Hepatic stellate cell (primary cell): Measurements from ENCODE around the gene MRPL12.

Source experiments
- DNase-seq: peaks from one replicate; pipeline ENCODE4 v3.0.0; 2011; ENCODE audit warnings: low spot score

MRPL12 gene

DNA sequence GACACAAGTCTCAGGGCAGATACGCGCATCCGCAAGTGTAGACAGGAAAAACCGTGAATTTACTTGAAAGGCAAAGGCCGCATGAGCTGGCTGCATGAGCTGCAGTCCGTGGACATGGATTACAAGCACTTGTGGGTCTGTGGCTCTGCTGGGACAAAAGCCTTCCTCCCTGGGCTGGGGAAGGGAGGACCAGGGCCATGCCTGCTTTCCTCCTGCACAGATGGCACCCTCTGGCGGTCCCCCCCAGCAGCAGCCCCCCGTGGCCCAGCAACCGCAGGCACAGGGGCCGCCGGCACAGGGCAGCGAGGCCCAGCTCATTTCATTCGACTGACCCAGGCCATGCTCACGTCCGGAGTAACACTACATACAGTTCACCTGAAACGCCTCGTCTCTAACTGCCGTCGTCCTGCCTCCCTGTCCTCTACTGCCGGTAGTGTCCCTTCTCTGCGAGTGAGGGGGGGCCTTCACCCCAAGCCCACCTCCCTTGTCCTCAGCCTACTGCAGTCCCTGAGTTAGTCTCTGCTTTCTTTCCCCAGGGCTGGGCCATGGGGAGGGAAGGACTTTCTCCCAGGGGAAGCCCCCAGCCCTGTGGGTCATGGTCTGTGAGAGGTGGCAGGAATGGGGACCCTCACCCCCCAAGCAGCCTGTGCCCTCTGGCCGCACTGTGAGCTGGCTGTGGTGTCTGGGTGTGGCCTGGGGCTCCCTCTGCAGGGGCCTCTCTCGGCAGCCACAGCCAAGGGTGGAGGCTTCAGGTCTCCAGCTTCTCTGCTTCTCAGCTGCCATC, 1.7 kb upstream of the MRPL12 start:
- no peak for DNase-seq

DNA sequence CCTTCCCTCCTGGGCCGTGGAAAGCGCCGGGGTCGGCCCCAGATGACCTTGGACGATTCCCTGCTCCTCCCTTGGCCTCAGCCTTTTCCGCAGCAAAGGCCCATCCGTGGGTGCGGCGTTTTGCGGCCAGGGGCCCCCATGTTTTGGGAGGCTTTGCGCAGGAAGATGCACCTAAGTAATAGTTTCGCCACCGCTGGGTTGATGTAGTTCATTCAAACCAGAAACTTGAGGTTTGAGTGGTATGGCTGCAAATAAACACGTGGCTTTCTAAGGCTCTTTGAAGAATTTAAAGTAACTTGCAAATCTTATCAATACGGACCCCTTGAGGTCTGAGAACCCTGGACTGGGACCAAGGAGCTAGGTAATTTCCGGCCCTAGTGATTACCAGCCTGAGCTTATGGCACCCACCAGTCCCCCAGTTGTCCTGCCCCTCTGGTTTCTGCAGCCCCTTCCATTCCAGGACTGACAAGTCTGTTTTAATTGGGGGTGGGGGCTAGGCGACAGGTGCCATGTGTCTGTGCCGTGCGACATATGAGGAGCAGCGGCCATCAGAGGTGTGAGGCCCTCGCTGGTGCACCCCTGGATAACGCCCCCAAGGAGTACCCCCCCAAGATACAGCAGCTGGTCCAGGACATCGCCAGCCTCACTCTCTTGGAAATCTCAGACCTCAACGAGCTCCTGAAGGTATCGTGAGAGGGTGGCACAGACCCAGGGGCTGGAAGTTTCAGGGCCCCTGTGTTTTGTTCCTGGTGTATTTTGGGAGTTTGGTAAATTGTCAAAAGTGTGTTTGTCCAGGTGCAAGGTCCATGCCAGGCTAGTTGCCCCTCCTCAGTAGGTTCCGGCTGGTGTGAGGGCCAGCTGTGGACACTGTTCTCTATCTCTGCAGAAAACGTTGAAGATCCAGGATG, 834 bp downstream of the MRPL12 start:
- DNase-seq, result no peak

DNA sequence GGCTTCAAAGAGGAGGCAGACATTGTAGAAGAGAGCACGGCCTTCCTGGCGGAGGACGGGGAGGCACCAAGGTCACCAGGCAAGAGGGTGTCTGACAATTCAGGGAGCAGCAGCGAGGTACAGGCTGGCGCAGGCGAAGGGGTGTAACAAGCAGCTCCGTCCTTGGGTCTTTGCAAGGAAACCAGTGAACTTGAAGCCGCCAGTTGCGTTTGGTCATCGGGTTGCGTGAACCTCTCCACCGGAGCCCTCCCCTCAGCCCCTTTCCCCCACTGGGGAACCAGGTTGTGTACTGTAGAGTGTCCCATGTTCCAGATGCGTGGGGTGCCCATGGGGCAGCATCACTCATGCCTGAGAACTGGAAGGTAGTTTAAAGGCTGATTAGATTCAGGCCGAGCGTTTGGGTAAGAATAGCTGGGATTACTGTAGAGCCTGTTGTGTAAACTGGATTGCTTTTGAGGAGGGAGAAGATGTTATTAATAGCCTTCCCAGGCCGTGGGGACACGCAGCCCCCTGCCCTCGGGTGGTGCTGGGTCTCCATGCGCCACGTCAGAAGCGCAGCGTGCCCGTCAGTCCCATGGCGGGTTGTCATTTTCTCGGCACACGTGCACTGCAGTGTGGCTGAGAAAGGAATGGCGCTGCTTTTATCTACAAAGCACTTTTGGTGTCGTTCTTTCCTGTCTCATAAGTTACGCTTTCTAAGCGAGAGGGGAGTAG, 2.5 kb downstream of the MRPL12 start:
- no peak for DNase-seq

DNA sequence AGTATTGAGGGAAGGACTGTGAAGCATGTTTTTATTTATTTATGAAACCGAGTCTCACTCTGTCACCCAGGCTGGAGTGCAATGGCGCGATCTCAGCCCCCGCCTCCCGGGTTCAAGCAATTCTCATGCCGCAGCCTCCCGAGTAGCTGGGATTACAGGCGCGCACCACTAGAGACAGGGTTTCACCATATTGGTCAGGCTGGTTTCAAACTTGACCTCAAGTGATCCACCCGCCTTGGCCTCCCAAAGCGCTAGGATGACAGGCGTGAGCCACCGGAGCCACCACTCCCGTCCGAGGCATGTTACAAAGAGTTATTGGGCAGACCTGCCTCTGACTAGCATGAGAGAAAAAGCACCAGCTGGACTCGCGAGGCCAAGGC, 3.1 kb downstream of the MRPL12 start:
- no peak for DNase-seq

DNA sequence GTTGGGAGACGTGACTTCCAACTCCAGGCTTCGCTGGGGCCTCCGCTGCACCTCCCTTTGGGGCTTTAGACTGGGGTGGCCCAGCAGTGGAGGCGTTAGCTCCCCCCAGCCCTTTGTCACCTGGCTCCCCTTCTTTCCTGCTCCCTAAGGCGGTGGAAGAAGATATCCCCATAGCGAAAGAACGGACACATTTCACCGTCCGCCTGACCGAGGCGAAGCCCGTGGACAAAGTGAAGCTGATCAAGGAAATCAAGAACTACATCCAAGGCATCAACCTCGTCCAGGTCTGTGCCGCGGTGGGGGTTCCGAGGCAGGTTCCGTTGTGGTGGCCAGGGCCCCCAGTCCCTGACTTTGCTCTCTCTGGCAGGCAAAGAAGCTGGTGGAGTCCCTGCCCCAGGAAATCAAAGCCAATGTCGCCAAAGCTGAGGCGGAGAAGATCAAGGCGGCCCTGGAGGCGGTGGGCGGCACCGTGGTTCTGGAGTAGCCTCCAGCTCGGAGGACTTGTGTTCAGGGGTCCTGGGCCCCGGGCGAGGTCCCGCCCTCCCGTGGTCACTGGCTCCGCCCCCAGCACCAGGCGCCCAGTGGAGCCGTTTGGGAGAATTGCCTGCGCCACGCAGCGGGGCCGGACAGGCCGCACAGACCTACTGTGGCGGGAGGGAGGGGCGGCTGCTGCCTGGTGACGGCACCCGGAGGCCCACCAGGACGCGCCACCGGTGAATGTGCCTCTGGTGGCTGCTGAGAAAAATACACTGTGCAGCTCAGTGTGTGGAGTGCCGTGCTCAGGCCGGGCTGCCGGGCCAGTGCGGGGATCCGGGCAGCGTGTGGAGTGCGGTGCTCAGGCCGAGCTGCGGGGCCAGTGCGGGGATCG, 3.8 kb downstream of the MRPL12 start:
- DNase-seq, result no peak

DNA sequence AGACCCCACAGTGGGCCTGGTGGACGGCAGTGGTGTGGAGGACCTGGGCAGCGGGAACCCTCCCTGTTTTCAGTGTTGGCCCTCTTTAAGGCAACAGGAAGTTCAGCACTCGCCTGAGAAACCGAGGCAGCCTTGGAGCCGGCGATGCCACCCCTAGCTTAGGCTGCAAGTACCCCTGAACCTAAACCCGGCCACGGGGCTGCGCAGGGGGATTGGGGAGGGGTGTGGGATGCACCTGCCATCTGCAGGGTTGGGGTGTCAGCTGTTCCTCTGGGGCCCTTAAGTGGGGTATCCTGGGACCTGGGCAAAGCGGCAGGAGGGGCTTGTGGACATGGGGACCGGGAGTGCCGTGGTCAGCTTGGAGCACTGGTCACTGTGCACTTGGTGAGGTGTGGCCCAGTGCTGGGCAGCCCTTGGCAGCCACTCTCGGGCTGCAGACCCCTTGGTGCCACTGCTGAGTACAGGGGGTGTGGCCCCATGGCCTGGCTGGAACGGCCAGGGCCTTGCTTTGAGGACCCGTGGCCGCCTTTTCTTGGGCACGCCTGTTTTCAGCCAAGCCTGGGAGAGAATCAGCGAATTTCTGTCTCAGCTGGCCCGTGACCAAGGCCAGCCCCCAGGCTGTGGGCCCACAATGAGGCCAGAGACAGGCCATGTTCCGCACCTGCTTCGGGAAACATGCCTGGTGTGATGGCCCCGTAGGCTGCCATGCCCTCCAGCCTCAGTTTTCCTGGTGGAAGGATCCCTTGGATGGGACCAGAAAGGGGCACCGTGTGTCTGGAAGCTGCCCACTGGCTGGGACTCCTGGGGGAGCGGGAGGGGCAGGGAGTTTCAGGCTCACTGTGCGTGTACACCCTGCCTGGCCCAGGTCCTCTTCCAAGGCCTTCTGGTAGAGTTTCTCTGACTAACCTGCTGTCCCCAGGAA, 4.8 kb downstream of the MRPL12 start:
- no peak for DNase-seq

DNA sequence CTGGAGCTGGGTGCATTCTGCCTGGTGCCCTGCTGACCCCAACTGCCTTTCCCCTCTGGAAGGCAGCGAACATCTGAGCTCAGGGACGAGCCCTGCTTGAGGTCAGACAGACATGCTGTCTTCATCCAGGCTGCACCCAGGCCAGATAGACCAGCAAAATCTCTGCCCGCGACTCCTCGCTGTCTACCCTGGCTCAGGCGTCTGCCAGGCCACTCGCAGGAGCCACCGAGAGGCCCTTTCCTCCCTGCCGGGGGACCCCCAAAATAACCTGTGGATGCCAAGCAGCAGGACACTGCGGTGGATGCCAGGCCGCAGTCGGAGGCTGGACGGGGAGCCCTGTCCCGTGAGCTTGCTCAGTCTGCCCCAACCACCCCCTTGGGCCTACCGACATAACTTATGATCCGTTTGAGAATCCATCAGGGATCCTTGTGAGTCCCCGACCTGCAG, 5.6 kb downstream of the MRPL12 start:
- no peak for DNase-seq

DNA sequence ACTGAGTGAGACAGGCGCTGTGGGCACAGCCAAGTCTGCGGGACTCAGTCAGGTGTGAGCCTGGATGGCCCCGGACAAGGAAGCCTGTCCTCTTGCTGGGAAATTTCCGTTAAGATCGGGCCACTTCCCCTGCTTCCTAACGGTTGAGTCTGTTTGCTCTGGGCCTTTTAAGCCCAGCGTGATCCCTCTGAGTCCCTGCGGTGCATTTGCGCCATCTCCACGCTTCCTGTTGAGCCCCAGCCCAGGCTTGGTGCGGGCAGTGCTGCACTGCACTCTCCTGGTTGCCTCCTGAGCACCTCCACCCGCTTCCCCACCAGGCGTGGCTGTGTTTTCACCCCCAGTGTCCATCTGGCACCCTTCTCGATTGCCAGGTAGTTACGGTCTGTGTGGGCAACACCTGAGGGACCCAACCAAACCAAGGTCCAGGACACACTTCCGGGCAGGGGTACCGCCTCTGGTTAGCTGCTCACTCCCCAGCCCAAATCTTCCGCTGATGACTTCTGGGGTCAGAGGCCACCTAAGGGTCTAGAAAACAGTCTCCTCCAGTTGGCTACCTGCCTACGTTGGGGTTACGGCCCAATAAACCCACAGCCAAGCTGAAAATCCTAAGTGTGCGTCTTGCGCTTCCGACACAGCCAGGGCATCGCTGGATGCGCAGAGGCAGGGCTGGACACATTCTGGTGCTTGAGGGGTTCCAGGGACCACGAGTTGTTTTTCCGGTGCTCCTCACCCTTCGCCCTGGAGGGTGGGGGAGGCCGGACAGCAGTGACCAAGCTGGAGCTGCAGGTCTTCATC, 7.5 kb downstream of the MRPL12 start:
- DNase-seq, result no peak

DNA sequence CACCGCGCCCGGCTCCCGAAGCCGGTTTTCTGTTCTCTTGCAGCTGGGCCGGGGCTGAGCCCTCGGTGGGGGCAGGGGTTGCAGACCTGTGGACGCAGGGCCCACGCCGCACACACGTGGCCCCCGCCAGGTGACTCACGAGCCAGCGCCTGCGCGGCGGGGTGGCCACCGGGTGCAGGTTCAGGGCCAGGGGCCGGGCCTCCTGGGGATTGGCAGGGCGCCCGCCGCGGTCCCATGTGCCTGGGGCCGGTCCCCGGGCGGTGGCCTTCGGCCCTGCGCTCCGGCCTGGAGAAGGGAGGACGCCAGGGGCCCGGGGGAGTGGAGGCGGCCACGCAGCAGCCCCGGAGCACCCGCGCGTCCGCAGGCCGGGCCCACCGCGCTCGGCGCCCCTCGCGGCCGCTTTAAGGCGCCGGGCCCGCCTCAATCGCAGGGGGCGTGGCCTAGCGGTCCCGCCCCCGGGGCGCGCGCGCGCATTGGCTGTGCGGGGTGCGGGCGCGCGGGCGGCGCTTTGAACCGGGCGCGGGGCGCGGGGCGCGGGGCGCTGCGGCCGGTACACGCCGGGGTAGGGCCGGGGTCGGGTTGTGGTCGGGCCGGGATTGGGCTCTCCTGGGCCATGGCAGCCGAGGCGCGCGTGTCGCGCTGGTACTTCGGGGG, 8.8 kb downstream of the MRPL12 start, which contains the start of gene SLC25A10:
Gene SLC25A10 (plus strand): TSS at position 471 of the 654 bp plus-strand sequence. CDS start 143 bp downstream, at position 614.
- peak; percentile 92 for DNase-seq

DNA sequence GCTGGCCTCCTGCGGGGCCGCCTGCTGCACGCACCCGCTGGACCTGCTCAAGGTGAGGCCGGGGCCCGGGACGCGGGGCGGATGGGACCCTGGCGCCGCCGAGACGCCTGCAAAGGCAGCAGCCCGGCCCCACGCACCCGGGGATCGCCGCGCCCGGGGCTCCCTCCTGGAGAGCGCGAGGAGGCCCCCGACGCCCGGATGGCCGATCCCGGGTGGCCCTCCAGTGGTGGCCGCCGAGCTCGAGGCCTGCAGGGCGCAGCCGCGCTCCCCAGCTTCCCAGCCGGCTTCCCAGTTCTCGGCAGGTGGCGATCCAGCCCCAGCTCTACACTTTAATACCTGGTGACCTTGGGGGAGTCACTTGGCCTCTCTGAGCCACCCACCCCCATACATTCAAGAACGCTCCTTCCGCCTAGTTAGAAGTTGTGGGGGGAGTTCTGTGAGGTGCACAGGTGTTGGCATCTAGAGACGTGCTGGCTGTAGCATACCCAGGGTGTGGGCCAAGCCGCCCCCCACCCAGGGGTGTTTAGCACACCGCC, 9.4 kb downstream of the MRPL12 start:
- peak; percentile 84 for DNase-seq

DNA sequence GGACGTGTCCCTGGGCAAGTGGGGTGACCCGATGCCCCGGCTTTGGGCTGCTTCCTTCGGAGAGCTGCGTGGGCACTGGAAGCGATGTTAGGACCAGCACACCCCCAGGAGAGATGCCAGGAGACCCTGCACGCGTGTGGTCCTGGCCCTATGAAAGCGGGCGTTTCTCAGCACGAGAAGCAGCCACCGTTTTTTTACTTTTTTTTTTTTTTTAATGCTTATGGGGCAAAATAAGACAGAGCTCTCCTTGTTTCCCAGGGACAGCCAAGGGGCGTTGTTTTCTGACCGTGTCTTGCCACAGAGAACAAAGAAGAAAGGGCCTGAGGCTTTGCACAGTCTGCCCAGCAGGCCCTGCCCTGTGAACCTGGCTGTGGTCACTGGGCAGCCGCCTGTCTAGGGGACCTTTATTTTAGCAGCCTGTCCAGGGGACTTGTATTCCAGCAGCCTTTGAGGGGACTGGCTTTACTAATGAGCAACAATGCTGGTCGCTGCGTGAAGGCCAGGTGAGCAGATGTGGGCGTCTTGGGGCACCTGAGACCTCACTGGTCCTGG, 9.9 kb downstream of the MRPL12 start:
- no peak for DNase-seq

DNA sequence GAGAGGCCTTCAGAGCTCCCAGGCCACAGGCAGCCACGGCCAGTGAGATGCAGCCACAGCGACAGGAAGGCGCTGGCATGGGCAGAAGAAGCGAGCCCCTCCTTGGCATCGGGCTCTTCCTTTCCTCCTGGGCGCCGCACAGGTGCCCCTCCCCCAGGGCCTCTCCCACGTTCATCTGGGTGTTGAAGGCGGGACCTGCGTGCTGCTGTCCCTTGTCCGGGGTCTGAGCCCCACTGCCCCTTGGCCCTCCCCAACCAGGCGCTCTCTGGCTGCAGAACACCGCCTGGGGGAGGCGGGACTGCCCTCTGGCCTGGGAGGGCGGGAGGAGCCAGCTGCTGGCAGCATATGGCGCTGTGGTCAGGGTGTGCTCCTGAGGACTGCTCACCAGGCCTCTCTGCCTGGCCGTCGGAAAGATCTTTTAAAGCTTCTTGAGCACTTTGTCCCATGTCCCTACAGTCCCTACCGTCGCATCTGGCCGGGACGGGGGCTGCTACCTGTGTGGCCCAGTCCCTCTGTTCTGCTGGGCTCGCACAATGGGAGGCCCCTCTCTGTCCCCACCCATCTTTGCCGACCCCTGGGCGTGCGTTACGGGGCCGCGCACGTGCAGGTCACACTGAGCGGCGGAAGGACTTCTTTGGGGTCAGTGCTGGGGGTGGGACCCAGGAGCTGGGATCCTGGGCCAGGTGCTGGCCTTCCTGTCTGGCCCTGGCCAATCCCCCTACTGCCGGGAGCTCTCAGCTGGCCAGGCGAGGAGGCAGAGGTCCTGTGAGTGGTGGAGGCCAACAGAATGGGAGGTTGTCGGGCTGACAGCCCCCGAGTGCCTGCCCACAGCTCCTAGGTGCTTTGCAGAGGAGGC, 10.6 kb downstream of the MRPL12 start:
- no peak for DNase-seq

DNA sequence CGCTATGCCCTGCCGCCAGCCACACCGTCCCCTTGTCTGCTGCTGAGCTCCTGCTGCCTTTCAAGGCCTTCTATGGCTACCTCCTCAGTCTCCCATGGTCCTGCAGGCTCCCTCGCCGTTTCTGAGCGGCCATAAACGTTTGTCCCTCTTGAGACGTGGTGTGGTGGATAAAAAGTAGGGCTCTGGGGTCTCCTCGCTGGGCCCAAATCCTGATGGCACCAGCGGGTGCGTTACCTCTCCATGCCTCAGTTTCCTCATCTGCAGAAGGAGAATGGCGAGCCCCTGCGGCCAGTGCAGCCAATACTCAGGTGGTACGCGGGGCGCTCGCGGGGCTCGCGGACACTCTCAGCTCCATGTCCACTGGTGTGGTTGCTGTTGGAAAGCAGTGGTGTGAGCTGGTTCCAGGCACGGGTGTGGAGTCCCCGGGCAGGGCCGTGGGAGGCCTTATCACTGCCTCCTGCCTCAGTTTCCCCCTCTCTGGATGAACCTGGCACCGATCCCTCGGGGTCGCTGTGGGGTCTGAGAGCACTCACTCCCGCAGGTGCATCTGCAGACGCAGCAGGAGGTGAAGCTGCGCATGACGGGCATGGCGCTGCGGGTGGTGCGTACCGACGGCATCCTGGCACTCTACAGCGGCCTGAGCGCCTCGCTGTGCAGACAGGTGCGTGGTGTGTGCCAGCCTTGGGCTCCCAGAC, 11.4 kb downstream of the MRPL12 start:
- no peak for DNase-seq

DNA sequence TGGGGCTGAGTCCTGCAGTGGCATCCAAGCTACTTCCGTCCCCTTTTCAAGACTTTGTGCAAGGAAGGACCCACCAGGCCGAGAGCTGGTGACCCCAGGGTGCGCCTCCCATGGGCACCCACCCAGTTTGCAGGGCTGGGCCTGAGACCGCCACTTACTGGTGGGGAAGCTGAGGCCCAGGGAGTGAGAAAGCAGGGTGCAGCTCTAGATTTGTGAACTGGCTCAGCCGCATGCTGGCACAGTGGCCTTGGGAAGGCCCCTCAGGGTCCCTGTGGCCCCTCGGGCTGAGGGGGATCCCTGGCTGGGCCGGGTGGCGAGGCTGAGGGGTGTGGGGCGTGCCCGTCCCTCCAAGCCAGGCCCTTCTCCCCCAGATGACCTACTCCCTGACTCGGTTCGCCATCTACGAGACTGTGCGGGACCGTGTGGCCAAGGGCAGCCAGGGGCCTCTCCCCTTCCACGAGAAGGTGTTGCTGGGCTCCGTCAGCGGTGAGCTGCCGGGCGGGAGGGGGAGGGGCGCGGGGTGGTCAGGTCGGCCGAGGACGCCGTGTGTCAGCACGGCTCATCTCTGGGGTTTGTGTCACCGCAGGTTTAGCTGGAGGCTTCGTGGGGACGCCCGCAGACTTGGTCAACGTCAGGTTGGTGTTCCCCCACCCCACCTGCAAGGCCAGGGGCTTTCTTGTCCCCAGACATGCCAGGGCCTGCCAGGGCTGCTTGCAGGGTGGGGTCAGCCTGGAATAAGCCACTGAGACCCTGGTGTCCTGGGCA, 12.1 kb downstream of the MRPL12 start:
- DNase-seq, result no peak

DNA sequence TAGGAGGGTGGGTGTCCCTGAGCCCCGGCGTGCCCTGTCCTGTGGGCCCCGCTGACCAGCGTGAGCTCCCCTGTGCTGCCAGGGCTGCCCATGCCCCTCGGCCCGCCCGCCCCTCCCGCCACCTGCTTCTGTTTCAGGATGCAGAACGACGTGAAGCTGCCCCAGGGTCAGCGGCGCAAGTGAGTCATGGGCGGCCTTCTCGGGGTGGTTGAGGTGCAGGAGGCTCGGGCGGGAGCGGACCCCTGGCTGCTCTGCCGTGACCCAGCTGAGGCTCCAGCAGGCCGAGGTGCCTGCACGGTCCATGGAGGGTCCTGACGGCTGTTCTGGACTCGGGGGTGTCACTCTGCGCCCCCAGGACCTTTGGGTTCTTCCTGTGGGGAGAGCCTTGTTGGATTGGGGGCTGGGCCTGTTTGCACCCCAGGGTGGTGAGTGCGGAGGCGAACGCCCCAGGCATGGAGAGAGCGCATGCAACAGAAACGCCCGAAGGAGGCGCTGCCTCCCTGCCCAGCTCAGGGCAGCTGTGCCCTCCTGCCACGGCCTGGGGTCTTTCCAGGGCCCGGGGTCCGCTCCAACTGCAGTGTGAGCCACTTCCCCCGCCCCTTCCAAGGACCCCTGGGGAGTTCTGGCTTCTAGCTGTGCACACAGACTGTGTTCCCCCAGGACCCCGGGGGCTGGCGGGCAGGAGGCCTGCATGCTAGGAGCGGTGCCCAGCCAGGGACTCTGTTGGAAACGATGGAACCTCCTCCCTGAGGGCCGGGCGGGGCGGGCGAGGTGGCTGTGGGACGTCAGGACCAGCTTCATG, 12.9 kb downstream of the MRPL12 start:
- DNase-seq, result no peak
